ENCODE measurements around the gene FBXW11. TPM values are rescaled to one million over a fixed set of nuclear protein-coding genes. Genes with fewer than 3 reads are reported as not detected.
"Not testable (repeated sequence)": the region's sequence is repeated elsewhere in the genome, so short reads cannot be mapped to it uniquely, and the experiment has no call there.

FBXW11 gene
- total RNA-seq, 1 donor from 2014 or later, result 71.6 TPM

DNA sequence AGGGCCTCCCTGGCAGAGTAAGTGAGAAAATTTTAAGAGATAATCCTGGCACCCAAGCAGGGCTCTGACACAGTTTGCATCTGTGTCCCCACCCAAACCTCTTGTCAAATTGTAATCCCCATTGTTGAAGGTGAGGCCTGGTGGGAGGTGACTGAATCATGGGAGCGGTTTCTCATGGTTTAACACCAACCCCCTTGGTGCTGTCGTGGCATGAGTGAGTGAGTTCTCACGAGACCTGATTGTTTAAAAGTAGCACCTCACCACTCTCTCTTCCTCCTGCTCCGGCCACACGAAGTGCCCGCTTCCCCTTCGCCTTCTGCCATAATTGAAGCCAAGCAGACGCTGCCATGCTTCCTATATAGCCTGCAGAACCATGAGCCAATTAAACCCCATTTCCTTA lies 80.1 kb downstream of the FBXW11 start:
- Histone ChIP-seq H3K27me3 (ENCODE audit: control insufficient read depth, insufficient read depth, low read length) (no peaks in the 10 kb centered on the region), H3K4me3 (ENCODE audit: low read depth, low read length) (no peak overlapping the region), H3K36me3 (ENCODE audit: control insufficient read depth, insufficient read depth, low read length) (no peaks in the 10 kb centered on the region)
- TF ChIP-seq, protein P1, sequence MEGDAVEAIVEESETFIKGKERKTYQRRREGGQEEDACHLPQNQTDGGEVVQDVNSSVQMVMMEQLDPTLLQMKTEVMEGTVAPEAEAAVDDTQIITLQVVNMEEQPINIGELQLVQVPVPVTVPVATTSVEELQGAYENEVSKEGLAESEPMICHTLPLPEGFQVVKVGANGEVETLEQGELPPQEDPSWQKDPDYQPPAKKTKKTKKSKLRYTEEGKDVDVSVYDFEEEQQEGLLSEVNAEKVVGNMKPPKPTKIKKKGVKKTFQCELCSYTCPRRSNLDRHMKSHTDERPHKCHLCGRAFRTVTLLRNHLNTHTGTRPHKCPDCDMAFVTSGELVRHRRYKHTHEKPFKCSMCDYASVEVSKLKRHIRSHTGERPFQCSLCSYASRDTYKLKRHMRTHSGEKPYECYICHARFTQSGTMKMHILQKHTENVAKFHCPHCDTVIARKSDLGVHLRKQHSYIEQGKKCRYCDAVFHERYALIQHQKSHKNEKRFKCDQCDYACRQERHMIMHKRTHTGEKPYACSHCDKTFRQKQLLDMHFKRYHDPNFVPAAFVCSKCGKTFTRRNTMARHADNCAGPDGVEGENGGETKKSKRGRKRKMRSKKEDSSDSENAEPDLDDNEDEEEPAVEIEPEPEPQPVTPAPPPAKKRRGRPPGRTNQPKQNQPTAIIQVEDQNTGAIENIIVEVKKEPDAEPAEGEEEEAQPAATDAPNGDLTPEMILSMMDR (IDR thresholded peaks at IDR 0.05; ENCODE audit: insufficient read depth, low read length, severe bottlenecking), result no peak
- no peak for DNase-seq (ENCODE audit: low read depth)
- FAIRE-seq, result no peak

DNA sequence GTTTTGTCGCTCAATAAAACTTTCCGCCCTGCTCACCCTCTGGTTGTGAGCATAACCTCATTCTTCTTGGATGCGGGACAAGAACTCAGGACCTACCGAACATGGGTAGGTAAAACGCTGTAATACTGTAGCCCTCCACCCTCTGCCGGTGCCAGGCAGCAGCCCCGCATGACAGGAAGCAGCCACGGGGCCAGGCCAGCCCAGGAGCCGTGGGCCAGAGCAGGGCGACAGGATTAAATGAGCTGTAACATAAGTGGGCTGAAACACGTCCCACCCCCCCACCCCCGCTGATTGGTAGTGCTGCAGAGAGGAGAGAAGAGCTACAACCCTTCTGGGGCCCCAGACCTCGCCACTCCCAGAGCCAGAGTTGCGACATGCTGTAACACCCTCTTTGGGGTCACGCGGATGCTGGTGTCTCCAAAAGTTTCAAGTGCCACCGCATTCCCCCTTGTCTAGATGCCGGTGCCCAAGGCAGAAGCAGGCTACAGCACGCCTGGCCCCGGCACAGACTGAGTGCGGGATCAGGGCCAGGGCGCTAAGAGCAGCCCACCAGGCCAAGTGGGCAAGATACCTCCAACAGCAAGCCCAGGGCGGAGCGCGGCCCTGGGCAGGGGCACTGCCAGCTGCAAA lies 81.8 kb downstream of the FBXW11 start:
- no peaks in the 10 kb centered on the region for H3K36me3 ChIP-seq (ENCODE audit: control insufficient read depth, insufficient read depth, low read length)
- DNase-seq (ENCODE audit: low read depth) (no peak), FAIRE-seq (no peak)
- TF ChIP-seq, protein P1 (IDR thresholded peaks at IDR 0.05; ENCODE audit: insufficient read depth, low read length, severe bottlenecking), result no peak
- H3K4me3 ChIP-seq (ENCODE audit: low read depth, low read length), result no peak overlapping the region
- H3K27me3 ChIP-seq (ENCODE audit: control insufficient read depth, insufficient read depth, low read length), result no peaks in the 10 kb centered on the region

DNA sequence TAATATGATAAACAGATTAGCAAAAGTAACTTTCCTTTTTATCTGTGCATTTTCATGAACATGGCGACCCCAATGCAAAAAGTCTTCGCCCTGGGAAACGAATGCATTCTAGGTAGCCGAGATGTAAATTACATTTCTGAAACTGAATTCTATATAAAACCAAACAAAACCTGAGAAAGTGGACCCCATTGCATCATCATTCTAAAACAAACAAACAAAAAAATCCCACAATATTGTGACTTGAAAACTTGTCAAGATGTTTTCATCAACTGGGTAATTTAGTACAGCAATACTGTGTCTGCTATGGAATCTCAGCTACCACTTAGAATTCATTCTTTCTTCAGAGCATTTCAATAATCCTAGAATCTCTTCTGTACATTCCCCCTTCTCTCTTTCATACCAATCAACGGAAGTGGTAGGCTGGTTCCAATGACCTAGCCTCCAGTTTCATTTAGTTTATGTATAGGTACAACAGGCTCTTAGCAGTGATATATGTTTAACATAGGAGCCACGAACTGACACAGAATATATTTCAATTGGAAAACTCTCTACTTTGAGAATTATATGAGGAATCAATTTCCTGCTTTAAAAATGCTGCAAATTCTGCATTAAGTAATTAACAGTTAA lies 85.6 kb downstream of the FBXW11 start:
- Histone ChIP-seq H3K36me3 (ENCODE audit: control insufficient read depth, insufficient read depth, low read length) (no peaks in the 10 kb centered on the region), H3K4me3 (ENCODE audit: low read depth, low read length) (no peak overlapping the region), H3K27me3 (ENCODE audit: control insufficient read depth, insufficient read depth, low read length) (no peaks in the 10 kb centered on the region)
- DNase-seq (ENCODE audit: low read depth) (no peak), FAIRE-seq (no peak)
- TF ChIP-seq, protein P1 (IDR thresholded peaks at IDR 0.05; ENCODE audit: insufficient read depth, low read length, severe bottlenecking), result no peak

DNA sequence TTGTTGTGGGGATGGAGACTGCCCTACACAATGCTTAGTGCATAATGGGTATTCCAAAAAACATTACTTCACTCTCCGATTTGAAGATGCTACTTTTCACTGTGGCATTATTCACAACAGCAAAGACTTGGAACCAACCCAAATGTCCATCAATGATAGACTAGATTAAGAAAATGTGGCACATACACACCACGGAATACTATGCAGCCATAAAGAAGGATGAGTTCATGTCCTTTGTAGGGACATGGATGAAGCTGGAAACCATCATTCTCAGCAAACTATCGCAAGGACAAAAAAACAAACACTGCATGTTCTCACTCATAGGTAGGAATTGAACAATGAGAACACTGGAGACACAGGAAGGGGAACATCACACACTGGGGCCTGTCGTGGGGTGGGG lies 90.7 kb downstream of the FBXW11 start:
- not testable (repeated sequence) for DNase-seq (ENCODE audit: low read depth); FAIRE-seq; H3K4me3 ChIP-seq (ENCODE audit: low read depth, low read length); H3K36me3 ChIP-seq (ENCODE audit: control insufficient read depth, insufficient read depth, low read length); H3K27me3 ChIP-seq (ENCODE audit: control insufficient read depth, insufficient read depth, low read length)

DNA sequence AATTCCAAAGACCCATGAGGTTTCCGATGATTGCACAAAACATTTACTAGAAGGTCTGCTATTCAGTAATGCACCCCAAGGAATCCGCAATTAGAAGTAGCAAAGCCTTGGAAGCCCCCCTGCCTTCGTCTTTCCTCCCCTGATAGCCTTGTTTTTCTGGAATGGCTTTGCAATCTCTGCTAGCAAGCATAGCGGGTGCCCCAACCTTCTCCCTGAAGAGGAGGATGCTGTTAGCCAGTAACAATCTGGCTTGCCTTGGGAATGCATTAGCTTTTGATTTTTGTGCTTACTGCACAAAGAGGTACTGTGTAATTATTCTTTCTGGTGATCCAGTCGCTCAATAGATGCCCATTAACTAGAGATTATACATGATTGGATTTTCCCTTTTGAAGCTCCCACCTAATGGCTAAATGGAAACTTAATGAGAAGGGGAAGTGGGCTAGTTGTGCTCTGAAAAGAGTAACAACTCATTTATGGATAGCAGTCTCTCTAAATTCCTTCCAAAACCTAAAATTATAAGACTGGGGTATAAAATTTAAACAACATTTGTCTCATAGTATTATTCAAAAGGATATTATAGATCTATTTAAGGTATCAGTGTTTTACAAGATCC lies 91.6 kb downstream of the FBXW11 start:
- H3K27me3 ChIP-seq (ENCODE audit: control insufficient read depth, insufficient read depth, low read length), result no peaks in the 10 kb centered on the region

DNA sequence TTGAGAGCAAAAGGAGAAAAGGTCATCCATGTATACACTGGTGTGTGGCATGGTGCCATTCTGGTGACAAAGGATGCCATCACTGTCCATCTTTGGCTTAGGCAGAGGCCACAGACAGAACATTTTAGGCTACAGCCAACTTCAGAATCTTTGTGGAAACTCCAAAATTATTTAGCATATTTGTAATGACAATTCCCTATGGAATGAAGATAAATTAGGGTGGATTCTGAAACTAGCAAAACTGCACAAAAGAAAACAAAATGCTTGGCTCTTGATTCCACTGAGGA lies 92.5 kb downstream of the FBXW11 start:
- FAIRE-seq, result no peak
- Histone ChIP-seq H3K27me3 (ENCODE audit: control insufficient read depth, insufficient read depth, low read length) (no peaks in the 10 kb centered on the region), H3K36me3 (ENCODE audit: control insufficient read depth, insufficient read depth, low read length) (peaks cover 1% of the 10 kb centered on the region), H3K4me3 (ENCODE audit: low read depth, low read length) (no peak overlapping the region)
- DNase-seq (ENCODE audit: low read depth), result no peak
- TF ChIP-seq, protein P1 (IDR thresholded peaks at IDR 0.05; ENCODE audit: insufficient read depth, low read length, severe bottlenecking), result no peak

More for the DNA sequence above, 91.6 kb downstream of the FBXW11 start:
- no peak for DNase-seq (ENCODE audit: low read depth)
- TF ChIP-seq, protein P1 (IDR thresholded peaks at IDR 0.05; ENCODE audit: insufficient read depth, low read length, severe bottlenecking), result no peak
- peaks cover 1% of the 10 kb centered on the region for H3K36me3 ChIP-seq (ENCODE audit: control insufficient read depth, insufficient read depth, low read length)
- FAIRE-seq, result no peak
- no peak overlapping the region for H3K4me3 ChIP-seq (ENCODE audit: low read depth, low read length)
